IMR-90 (cell line): ENCODE measurements around the gene ACBD3. TPM values are rescaled to one million over a fixed set of nuclear protein-coding genes. Genes with fewer than 3 reads are reported as not detected.

Source experiments
- ATAC-seq: fragments of 200-7000 bp; cut with Tn5 transposase; 2 replicates; pipeline ENCODE4 v1.9.1; 2020; ENCODE audit warnings: low read depth, mild to moderate bottlenecking, moderate library complexity
- BruUV-seq: library from RNA; stranded (reverse); fragments of 400-500 nt; replicated peaks from 2 replicates; lab custom pipeline; 2021; lab: Mats Ljungman, UMichigan
- CTCF ChIA-PET: fragments of 300-600 bp; formaldehyde crosslinking; extraction: SDS; loops from one replicate; lab custom pipeline; 2021; ENCODE audit warnings: antibody characterized with exemption; lab: Yijun Ruan, JAX
- POLR2A ChIA-PET: fragments of 300-600 bp; sonication (Branson Sonifier 250); formaldehyde crosslinking; loops from one replicate; lab custom pipeline; 2022; ENCODE audit warnings: antibody characterized with exemption; ENCODE audit not compliant: unreplicated experiment; lab: Charles Lee
- DNase-seq: peaks from one replicate; pipeline ENCODE4 v3.0.0; 2013
- H2AFZ ChIP-seq: replicated peaks from 2 replicates; pipeline ENCODE3; 2013; ENCODE audit warnings: low read length, mild to moderate bottlenecking; ENCODE audit not compliant: poor library complexity
- H2AK5ac ChIP-seq: 2 replicates; pipeline ENCODE4 v1.6.1; 2013; ENCODE audit warnings: low read depth, low read length, inconsistent platforms
- H2AK9ac ChIP-seq: replicated peaks from 2 replicates; pipeline ENCODE3; 2013; ENCODE audit warnings: mild to moderate bottlenecking, low read depth, low read length, moderate library complexity; ENCODE audit not compliant: poor library complexity
- H2BK120ac ChIP-seq: 2 replicates; pipeline ENCODE4 v1.6.1; 2013; ENCODE audit warnings: low read depth, low read length, inconsistent platforms
- H2BK15ac ChIP-seq: 3 replicates; pipeline ENCODE4 v1.6.1; 2013; ENCODE audit warnings: low read depth, low read length, inconsistent platforms
- H2BK20ac ChIP-seq: 2 replicates; pipeline ENCODE4 v1.6.1; 2013; ENCODE audit warnings: low read depth, mild to moderate bottlenecking, inconsistent platforms, low read length, moderate library complexity
- H2BK5ac ChIP-seq: 2 replicates; pipeline ENCODE4 v1.6.1; 2013; ENCODE audit warnings: mild to moderate bottlenecking, low read depth, low read length, inconsistent platforms; ENCODE audit not compliant: poor library complexity, severe bottlenecking
- H3K14ac ChIP-seq: replicated peaks from 2 replicates; pipeline ENCODE4 v1.6.1; 2013; ENCODE audit warnings: low read depth, low read length, inconsistent platforms
- H3K18ac ChIP-seq: 2 replicates; pipeline ENCODE4 v1.6.1; 2013; ENCODE audit warnings: low read depth, low read length, control low read depth
- H3K23ac ChIP-seq: 2 replicates; pipeline ENCODE4 v1.6.1; 2013; ENCODE audit warnings: low read depth, low read length, inconsistent platforms
- H3K27ac ChIP-seq: 2 replicates; pipeline ENCODE4 v1.5.1; 2013; ENCODE audit warnings: mild to moderate bottlenecking, control low read depth, low read length; ENCODE audit not compliant: insufficient read depth
- H3K27me3 ChIP-seq: 2 replicates; pipeline ENCODE4 v1.6.1; 2013; ENCODE audit warnings: low read length; ENCODE audit not compliant: control insufficient read depth, insufficient read depth
- H3K36me3 ChIP-seq: 2 replicates; pipeline ENCODE4 v1.6.1; 2013; ENCODE audit warnings: low read length, mixed read lengths; ENCODE audit not compliant: control insufficient read depth, insufficient read depth
- H3K4ac ChIP-seq: 2 replicates; pipeline ENCODE4 v1.6.1; 2013; ENCODE audit warnings: low read depth, low read length, inconsistent platforms
- H3K4me1 ChIP-seq: 2 replicates; pipeline ENCODE4 v1.6.1; 2013; ENCODE audit warnings: low read length, mixed read lengths; ENCODE audit not compliant: control insufficient read depth, insufficient read depth
- H3K4me2 ChIP-seq: 2 replicates; pipeline ENCODE4 v1.6.1; 2013; ENCODE audit warnings: low read depth, mild to moderate bottlenecking, control low read depth, low read length, moderate library complexity
- H3K4me3 ChIP-seq: 2 replicates; pipeline ENCODE4 v1.5.1; 2013; ENCODE audit warnings: low read depth, mild to moderate bottlenecking, control low read depth, low read length, moderate library complexity; ENCODE audit not compliant: insufficient read depth
- H3K56ac ChIP-seq: 2 replicates; pipeline ENCODE4 v1.6.1; 2013; ENCODE audit warnings: low read length, inconsistent platforms; ENCODE audit not compliant: insufficient read depth; ENCODE audit errors: extremely low read depth
- H3K79me1 ChIP-seq, 2 experiments: 2 replicates each; pipeline ENCODE4 v1.6.1; 2013; ENCODE audit warnings: low read length in 2 of 2, inconsistent platforms in 1 of 2, low read depth in 1 of 2
- H3K9ac ChIP-seq: 2 replicates; pipeline ENCODE4 v1.6.1; 2013; ENCODE audit warnings: low read depth, low read length, control low read depth
- H3K9me1 ChIP-seq: 2 replicates; pipeline ENCODE4 v1.6.1; 2013; ENCODE audit warnings: low read length, inconsistent platforms; ENCODE audit not compliant: insufficient read depth
- H3K9me3 ChIP-seq: 2 replicates; pipeline ENCODE4 v1.6.1; 2013; ENCODE audit warnings: low read length; ENCODE audit not compliant: control insufficient read depth, insufficient read depth
- H4K20me1 ChIP-seq: 2 replicates; pipeline ENCODE4 v1.6.1; 2013; ENCODE audit warnings: low read length, inconsistent platforms; ENCODE audit not compliant: insufficient read depth
- H4K5ac ChIP-seq: 2 replicates; pipeline ENCODE4 v1.6.1; 2013; ENCODE audit warnings: mild to moderate bottlenecking, low read depth, low read length, control low read depth
- H4K8ac ChIP-seq, 2 experiments: 2 replicates each; pipeline ENCODE4 v1.6.1; 2013; ENCODE audit warnings: low read depth in 2 of 2, low read length in 2 of 2, control low read depth in 1 of 2, inconsistent platforms in 1 of 2
- H4K91ac ChIP-seq: 2 replicates; pipeline ENCODE4 v1.6.1; 2013; ENCODE audit warnings: low read depth, low read length, inconsistent platforms; ENCODE audit not compliant: insufficient read depth
- BHLHE40 ChIP-seq: fragments of 150-350 bp; IDR thresholded peaks from 2 replicates; pipeline ENCODE4 v1.6.1; 2016; ENCODE audit warnings: mild to moderate bottlenecking, low read depth, low read length
- CEBPB ChIP-seq: IDR thresholded peaks from 2 replicates; pipeline ENCODE4 v1.6.1; 2012; ENCODE audit warnings: low read depth, low read length, improper control_type of control experiment
- CHD1 ChIP-seq: IDR thresholded peaks from 2 replicates; pipeline ENCODE4 v1.6.1; 2012; ENCODE audit warnings: low read depth, low read length, improper control_type of control experiment
- FOS ChIP-seq: fragments of 150-350 bp; IDR thresholded peaks from 2 replicates; pipeline ENCODE4 v1.6.1; 2016; ENCODE audit warnings: low read depth, low read length
- MAFK ChIP-seq: IDR thresholded peaks from 2 replicates; pipeline ENCODE4 v1.6.1; 2012; ENCODE audit warnings: low read depth, low read length, improper control_type of control experiment
- MAZ ChIP-seq: IDR thresholded peaks from 2 replicates; pipeline ENCODE4 v1.6.1; 2012; ENCODE audit warnings: low read depth, mild to moderate bottlenecking, low read length, improper control_type of control experiment, moderate library complexity, borderline replicate concordance
- MXI1 ChIP-seq: IDR thresholded peaks from 2 replicates; pipeline ENCODE4 v1.6.1; 2012; ENCODE audit warnings: low read depth, mild to moderate bottlenecking, low read length, moderate library complexity, borderline replicate concordance
- NFE2L2 ChIP-seq: fragments of 150-350 bp; IDR thresholded peaks from 2 replicates; pipeline ENCODE4 v1.6.1; 2016; ENCODE audit warnings: low read depth, mild to moderate bottlenecking, low read length
- RAD21 ChIP-seq: IDR thresholded peaks from 2 replicates; pipeline ENCODE4 v1.6.1; 2012; ENCODE audit warnings: low read length, improper control_type of control experiment
- RCOR1 ChIP-seq: IDR thresholded peaks from 2 replicates; pipeline ENCODE4 v1.6.1; 2012; ENCODE audit warnings: mild to moderate bottlenecking, low read length, improper control_type of control experiment; ENCODE audit not compliant: insufficient replicate concordance
- RFX5 ChIP-seq: IDR thresholded peaks from 2 replicates; pipeline ENCODE4 v1.8.0; 2012; ENCODE audit warnings: low read depth, mild to moderate bottlenecking, low read length, moderate library complexity
- SMC3 ChIP-seq: fragments of 150-350 bp; IDR thresholded peaks from 2 replicates; pipeline ENCODE4 v1.6.1; 2016; ENCODE audit warnings: low read depth, mild to moderate bottlenecking, antibody characterized with exemption, low read length, moderate library complexity
- WGBS, 2 experiments: methylation state at CpG; one replicate each; pipeline versions ENCODE4 v1.1.5 to v1.1.7; 2013; ENCODE audit warnings: missing lambda C conversion rate in 2 of 2; ENCODE audit not compliant: insufficient read length in 1 of 2; ENCODE audit errors: extremely low coverage in 2 of 2; 5-methylcytosine and 5-hydroxymethylcytosine counted together
- dilution Hi-C: fragments of 300-500 bp; cut with HindIII; formaldehyde crosslinking; loops from one replicate; pipeline ENCODE4 v1.14.3; 2018; ENCODE audit warnings: low sequenced_read_pairs; ENCODE audit not compliant: unreplicated experiment
- in situ Hi-C: fragments of 300-500 bp; cut with MboI; formaldehyde crosslinking; loops from 3 replicates; pipeline ENCODE4 v1.14.3; 2019; ENCODE audit warnings: low sequenced_read_pairs, inconsistent platforms, mixed read lengths
- intact Hi-C: fragments of 100-400 bp; cut with micrococcal nuclease; formaldehyde crosslinking; loops from 2 replicates; pipeline ENCODE4 v1.10.0; 2022
- polyA plus RNA-seq, 3 experiments: library from polyadenylated mRNA; depleted of rRNA; stranded (reverse); fragments of >200 nt; gene quantifications; 2 replicates each; pipeline ENCODE4 v1.2.3, GENCODE V29; 2012; ENCODE audit warnings: low replicate concordance in 1 of 3
- total RNA-seq: library from RNA; depleted of rRNA; stranded (reverse); fragments of >200 nt; gene quantifications from 2 replicates; pipeline ENCODE4 v1.2.3, GENCODE V29; 2012
- TF ChIP-seq, protein P1 (sequence below): conservative IDR thresholded peaks from 2 replicates; pipeline ENCODE4 v1.5.1; 2012; ENCODE audit warnings: mild to moderate bottlenecking, low read depth, low read length, improper control_type of control experiment

The ACBD3 gene
- total and polyA plus RNA-seq, 2 of the 4 experiments (the other 2 are of a cell fraction): 30.3 to 59.7 TPM

DNA sequence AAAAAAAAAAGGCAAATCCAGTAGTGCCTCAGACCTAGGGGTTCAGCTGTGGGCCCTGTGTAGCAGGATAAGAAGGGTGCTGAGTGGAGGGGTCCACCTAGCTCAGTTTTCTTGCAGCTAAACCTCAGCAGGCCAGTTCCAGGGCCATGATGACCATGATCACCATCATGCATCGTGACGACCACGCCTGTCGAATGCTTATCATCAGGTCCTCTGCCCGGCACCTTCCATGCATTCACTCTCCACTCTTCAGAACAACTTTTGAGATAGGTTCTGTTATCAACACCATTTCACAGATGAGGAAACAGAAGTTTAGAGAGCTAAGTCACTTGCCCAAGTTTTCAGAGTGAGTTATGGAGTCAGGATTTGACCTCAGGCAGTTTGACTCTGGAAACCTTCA, 54.9 kb downstream of the ACBD3 start:
- ATAC-seq (no peak), DNase-seq (no peak)
- Histone ChIP-seq H4K5ac (no peak overlapping the region), H2BK15ac (no peak overlapping the region), H3K14ac (no peak overlapping the region), H3K27me3 (no peaks in the 10 kb centered on the region), H4K8ac (no peak overlapping the region), H3K27ac (no peak overlapping the region), H2BK5ac (no peak overlapping the region), H4K91ac (no peak overlapping the region), H3K9ac (no peak overlapping the region), H2AK9ac (no peak overlapping the region), H2AFZ (no peak overlapping the region), H3K4me2 (no peak overlapping the region), H2BK120ac (no peak overlapping the region), H2BK20ac (no peak overlapping the region), H3K36me3 (no peaks in the 10 kb centered on the region), H3K79me1 (no peaks in the 10 kb centered on the region), H3K4me1 (peaks cover 10% of the 10 kb centered on the region), H3K18ac (no peak overlapping the region), H4K20me1 (no peaks in the 10 kb centered on the region; the same call in 1 of the 2 replicates), H3K9me1 (peaks cover 3% of the 10 kb centered on the region; the same call in 1 of the 2 replicates), H3K4me3 (no peak overlapping the region), H2AK5ac (no peak overlapping the region), H3K4ac (no peak overlapping the region), H3K56ac (no peak overlapping the region), H3K23ac (no peak overlapping the region), H3K9me3 (peaks cover 2% of the 10 kb centered on the region; the same call in 1 of the 2 replicates)
- BruUV-seq: no TSS peak
- CTCF ChIA-PET: no interaction called here
- POLR2A ChIA-PET: interaction anchor here (0.7 kb wide), 1 partner anchor 21 kb away, joined by 7 read pairs; no protein-coding TSS in a partner anchor
- WGBS, 2 experiments: no CpG with 5 or more reads among the region's 5 CpGs
- in situ Hi-C loops: no loop called here
- dilution Hi-C loops: no loop called here
- TF ChIP-seq RFX5 (no peak), MXI1 (no peak), RCOR1 (no peak), BHLHE40 (no peak), MAFK (no peak), NFE2L2 (no peak), CEBPB (no peak), SMC3 (no peak), RAD21 (no peak), FOS (no peak), MAZ (no peak), CHD1 (no peak)
- TF ChIP-seq, protein P1, sequence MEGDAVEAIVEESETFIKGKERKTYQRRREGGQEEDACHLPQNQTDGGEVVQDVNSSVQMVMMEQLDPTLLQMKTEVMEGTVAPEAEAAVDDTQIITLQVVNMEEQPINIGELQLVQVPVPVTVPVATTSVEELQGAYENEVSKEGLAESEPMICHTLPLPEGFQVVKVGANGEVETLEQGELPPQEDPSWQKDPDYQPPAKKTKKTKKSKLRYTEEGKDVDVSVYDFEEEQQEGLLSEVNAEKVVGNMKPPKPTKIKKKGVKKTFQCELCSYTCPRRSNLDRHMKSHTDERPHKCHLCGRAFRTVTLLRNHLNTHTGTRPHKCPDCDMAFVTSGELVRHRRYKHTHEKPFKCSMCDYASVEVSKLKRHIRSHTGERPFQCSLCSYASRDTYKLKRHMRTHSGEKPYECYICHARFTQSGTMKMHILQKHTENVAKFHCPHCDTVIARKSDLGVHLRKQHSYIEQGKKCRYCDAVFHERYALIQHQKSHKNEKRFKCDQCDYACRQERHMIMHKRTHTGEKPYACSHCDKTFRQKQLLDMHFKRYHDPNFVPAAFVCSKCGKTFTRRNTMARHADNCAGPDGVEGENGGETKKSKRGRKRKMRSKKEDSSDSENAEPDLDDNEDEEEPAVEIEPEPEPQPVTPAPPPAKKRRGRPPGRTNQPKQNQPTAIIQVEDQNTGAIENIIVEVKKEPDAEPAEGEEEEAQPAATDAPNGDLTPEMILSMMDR: no peak
- intact Hi-C loops: no loop called here
